Neural cell (in vitro differentiated cells): ENCODE data around the gene EML5. TPM values are rescaled to one million over a fixed set of nuclear protein-coding genes. Genes with fewer than 3 reads are reported as not detected.

Experiments used
- H2AFZ ChIP-seq: fragments of 200-600, 300-800 bp; sonication (generic), shearing (Covaris generic); 2 replicates; pipeline ENCODE4 v1.6.0; 2014; ENCODE audit warnings: low read depth, mild to moderate bottlenecking, antibody characterized with exemption, low read length, moderate library complexity
- H3F3A ChIP-seq: fragments of 200-600 bp; shearing (Covaris generic); 2 replicates; pipeline ENCODE4 v1.6.1; 2016; ENCODE audit warnings: mild to moderate bottlenecking, moderate library complexity, mixed read lengths, antibody characterized with exemption, low read length; ENCODE audit not compliant: insufficient read depth, poor library complexity, severe bottlenecking
- H3K27ac ChIP-seq: fragments of 200-600, 300-800 bp; sonication (generic), shearing (Covaris generic); 2 replicates; pipeline ENCODE4 v1.5.1; 2014; ENCODE audit warnings: mild to moderate bottlenecking, low read length, moderate library complexity
- H3K27me3 ChIP-seq: fragments of 300-800, 200-600 bp; sonication (generic), shearing (Covaris generic); 2 replicates; pipeline ENCODE4 v1.6.0; 2014; ENCODE audit warnings: mild to moderate bottlenecking, low read depth, low read length, moderate library complexity; ENCODE audit not compliant: insufficient read depth
- H3K36me3 ChIP-seq: fragments of 300-800, 200-600 bp; sonication (generic), shearing (Covaris generic); 2 replicates; pipeline ENCODE4 v1.5.1; 2014; ENCODE audit warnings: mild to moderate bottlenecking, antibody characterized with exemption, low read length, moderate library complexity; ENCODE audit not compliant: insufficient read depth
- H3K4me2 ChIP-seq: fragments of 300-800, 200-600 bp; sonication (generic), shearing (Covaris generic); 2 replicates; pipeline ENCODE4 v1.6.0; 2014; ENCODE audit warnings: mild to moderate bottlenecking, low read length
- H3K4me3 ChIP-seq: fragments of 300-800, 200-600 bp; sonication (generic), shearing (Covaris generic); 2 replicates; pipeline ENCODE4 v1.5.1; 2014; ENCODE audit warnings: mild to moderate bottlenecking, low read length, moderate library complexity
- H3K79me2 ChIP-seq: fragments of 200-600 bp; shearing (Covaris generic); replicated peaks from 2 replicates; pipeline ENCODE4 v1.6.0; 2014; ENCODE audit warnings: mild to moderate bottlenecking, low read length, moderate library complexity; ENCODE audit not compliant: insufficient read depth
- H3K9ac ChIP-seq: fragments of 300-800, 200-600 bp; sonication (generic), shearing (Covaris generic); 2 replicates; pipeline ENCODE4 v1.6.1; 2016; ENCODE audit warnings: mild to moderate bottlenecking, low read length, mixed read lengths
- H3K9me2 ChIP-seq: fragments of 200-600 bp; shearing (Covaris generic); 2 replicates; pipeline ENCODE4 v1.6.1; 2016; ENCODE audit warnings: mild to moderate bottlenecking, low read length, mixed read lengths; ENCODE audit not compliant: insufficient read depth
- H3K9me3 ChIP-seq: fragments of 200-600, 300-800 bp; sonication (generic), shearing (Covaris generic); 2 replicates; pipeline ENCODE4 v1.6.1; 2016; ENCODE audit warnings: mild to moderate bottlenecking, mixed run types, low read length, moderate library complexity, mixed read lengths
- H4K20me1 ChIP-seq: fragments of 200-600 bp; shearing (Covaris generic); 2 replicates; pipeline ENCODE4 v1.6.1; 2016; ENCODE audit warnings: mild to moderate bottlenecking, mixed run types; ENCODE audit not compliant: insufficient read depth
- CTCF ChIP-seq: fragments of 450-650 bp; IDR thresholded peaks from 2 replicates; pipeline ENCODE4 v1.5.1; 2014; ENCODE audit warnings: antibody characterized with exemption, mild to moderate bottlenecking, moderate library complexity; ENCODE audit not compliant: poor library complexity, severe bottlenecking
- EP300 ChIP-seq: fragments of 450-650 bp; conservative IDR thresholded peaks from 2 replicates; pipeline ENCODE4 v1.6.1; 2014; ENCODE audit warnings: antibody characterized with exemption, mild to moderate bottlenecking, moderate library complexity; ENCODE audit not compliant: poor library complexity, severe bottlenecking
- EZH2 ChIP-seq: fragments of 200-600, 300-800 bp; shearing (Covaris generic), sonication (generic); IDR thresholded peaks from 2 replicates; pipeline ENCODE4 v1.6.1; 2014; ENCODE audit warnings: antibody characterized with exemption, low read length, borderline replicate concordance, mild to moderate bottlenecking; ENCODE audit not compliant: insufficient read depth, poor library complexity, severe bottlenecking
- MXI1 ChIP-seq: fragments of 450-650 bp; conservative IDR thresholded peaks from 2 replicates; pipeline ENCODE4 v1.6.1; 2014; ENCODE audit warnings: antibody characterized with exemption, mild to moderate bottlenecking; ENCODE audit not compliant: poor library complexity, severe bottlenecking
- POLR2AphosphoS5 ChIP-seq: IDR thresholded peaks from 2 replicates; pipeline ENCODE4 v1.6.1; 2012
- RAD21 ChIP-seq: fragments of 450-650 bp; conservative IDR thresholded peaks from 2 replicates; pipeline ENCODE4 v1.6.1; 2014; ENCODE audit warnings: antibody characterized with exemption, mild to moderate bottlenecking, moderate library complexity
- REST ChIP-seq: IDR thresholded peaks from 2 replicates; pipeline ENCODE4 v1.6.1; 2012; ENCODE audit warnings: borderline replicate concordance
- SMC3 ChIP-seq: fragments of 450-650 bp; conservative IDR thresholded peaks from 2 replicates; pipeline ENCODE4 v1.6.1; 2014; ENCODE audit warnings: antibody characterized with exemption, mild to moderate bottlenecking, moderate library complexity; ENCODE audit not compliant: poor library complexity
- TAF1 ChIP-seq: IDR thresholded peaks from 2 replicates; pipeline ENCODE4 v1.6.1; 2012; ENCODE audit warnings: low read depth
- polyA plus RNA-seq: library from polyadenylated mRNA; depleted of rRNA; stranded (reverse); fragments of >200 nt; gene quantifications from 2 replicates; pipeline ENCODE4 v1.2.3, GENCODE V29; 2014

Gene EML5
- polyA plus RNA-seq, 1 donor from 2014 or later: 27.5 TPM

- no peaks in the 10 kb centered on the region for H4K20me1 ChIP-seq
- no peak for TF ChIP-seq EP300
- TF ChIP-seq REST: no peak
- no peak for TF ChIP-seq CTCF
- TF ChIP-seq EZH2: no peak
- no peak for TF ChIP-seq RAD21
- no peak for TF ChIP-seq POLR2AphosphoS5
- no peak for TF ChIP-seq SMC3
- TF ChIP-seq MXI1: no peak
- no peak for TF ChIP-seq TAF1
- no peak overlapping the region for H3K27ac ChIP-seq
Observed at GRCh38 chr14:88750945-88751344, 41.8 kb downstream of the EML5 start.

GRCh38 chr14:88750413-88750812, 42.3 kb downstream of the EML5 start:
- H3K4me2 ChIP-seq: no peak overlapping the region
- H4K20me1 ChIP-seq: no peaks in the 10 kb centered on the region
- H3K36me3 ChIP-seq: no peaks in the 10 kb centered on the region
- no peak overlapping the region for H3K27ac ChIP-seq
- no peaks in the 10 kb centered on the region for H3K27me3 ChIP-seq
- H3K79me2 ChIP-seq: no peaks in the 10 kb centered on the region
- H3K9me3 ChIP-seq: no peaks in the 10 kb centered on the region
- H3F3A ChIP-seq: no peaks in the 10 kb centered on the region
- no peak for TF ChIP-seq EP300
- no peak overlapping the region for H2AFZ ChIP-seq
- H3K9me2 ChIP-seq: no peaks in the 10 kb centered on the region
- H3K9ac ChIP-seq: no peak overlapping the region
- no peak overlapping the region for H3K4me3 ChIP-seq

More at GRCh38 chr14:88750945-88751344, 41.8 kb downstream of the EML5 start:
- Histone ChIP-seq H2AFZ (no peak overlapping the region), H3K9me2 (no peaks in the 10 kb centered on the region), H3K9ac (no peak overlapping the region), H3K36me3 (no peaks in the 10 kb centered on the region), H3K79me2 (no peaks in the 10 kb centered on the region), H3K4me3 (no peak overlapping the region), H3K9me3 (no peaks in the 10 kb centered on the region), H3F3A (no peaks in the 10 kb centered on the region), H3K27me3 (no peaks in the 10 kb centered on the region), H3K4me2 (no peak overlapping the region)

- H3K36me3 ChIP-seq: no peaks in the 10 kb centered on the region
- H3F3A ChIP-seq: no peaks in the 10 kb centered on the region
- no peaks in the 10 kb centered on the region for H3K9me2 ChIP-seq
- no peak overlapping the region for H2AFZ ChIP-seq
- no peak for TF ChIP-seq SMC3
- no peak for TF ChIP-seq MXI1
- TF ChIP-seq POLR2AphosphoS5: no peak
- no peak for TF ChIP-seq TAF1
- TF ChIP-seq RAD21: no peak
- TF ChIP-seq CTCF: no peak
- no peak for TF ChIP-seq EZH2
- no peak for TF ChIP-seq REST
- TF ChIP-seq EP300: no peak
- no peak overlapping the region for H3K4me2 ChIP-seq
- no peak overlapping the region for H3K4me3 ChIP-seq
- no peak overlapping the region for H3K27ac ChIP-seq
- H3K9me3 ChIP-seq: no peaks in the 10 kb centered on the region
- no peaks in the 10 kb centered on the region for H4K20me1 ChIP-seq
- no peaks in the 10 kb centered on the region for H3K79me2 ChIP-seq
- H3K27me3 ChIP-seq: no peaks in the 10 kb centered on the region
- H3K9ac ChIP-seq: no peak overlapping the region
Observed at GRCh38 chr14:88749139-88749538, 43.6 kb downstream of the EML5 start.
